NCI-H2227 (cell line): ENCODE measurements around the gene ZNF581.

ENCODE experiments used
- DNase-seq: peaks from one replicate; lab custom pipeline; 2025; ENCODE audit not compliant: unreplicated experiment; lab: John Stamatoyannopoulos, UW

The ZNF581 gene

DNA sequence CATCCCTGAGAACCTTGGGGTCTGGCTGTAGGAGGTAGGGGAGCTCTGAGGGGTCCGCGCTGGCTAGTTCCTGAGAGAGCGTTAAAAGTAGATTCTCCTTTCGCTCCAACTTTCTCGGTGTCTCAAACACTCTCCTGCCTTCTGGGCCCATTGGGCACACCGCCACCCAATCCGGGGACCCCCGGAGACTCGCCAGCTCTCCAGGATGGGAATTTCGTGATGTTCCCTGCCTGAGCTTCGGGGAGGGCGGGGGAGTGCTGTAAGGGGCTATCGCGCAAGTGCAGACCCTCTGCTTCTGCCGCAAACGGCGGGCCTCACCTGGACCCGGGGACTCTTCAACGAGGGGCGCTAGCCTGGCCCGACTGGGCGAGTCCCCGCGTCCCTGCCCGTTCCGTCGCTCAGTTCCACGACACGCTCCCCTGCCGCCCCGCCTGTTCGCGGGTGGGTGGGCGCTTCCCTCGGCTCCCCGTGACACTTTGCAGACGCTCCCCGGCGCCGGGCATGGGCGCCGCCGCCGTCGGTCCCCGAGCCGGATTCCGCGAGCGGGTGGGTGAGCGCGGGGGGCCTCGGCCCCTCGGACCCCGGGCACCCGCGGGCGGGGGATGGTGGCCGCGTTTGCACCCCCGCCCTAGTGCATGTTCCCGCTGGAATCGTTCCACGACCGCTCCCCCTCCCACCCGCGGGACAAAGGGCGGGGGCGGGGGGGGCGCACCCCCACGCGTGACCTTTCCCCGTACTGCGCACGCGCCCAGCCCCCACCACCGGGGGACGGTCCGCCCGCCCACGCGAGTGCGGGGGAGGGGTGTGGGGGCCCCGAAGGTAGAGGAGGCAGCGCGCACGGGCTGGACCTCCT is 4.5 kb downstream of the ZNF581 start, which contains the start of gene CCDC106:
CCDC106 (plus strand) TSS at position 481 of the 853 bp plus-strand sequence. CDS start 835 bp downstream, outside the sequence.
- peak; percentile 94 for DNase-seq

DNA sequence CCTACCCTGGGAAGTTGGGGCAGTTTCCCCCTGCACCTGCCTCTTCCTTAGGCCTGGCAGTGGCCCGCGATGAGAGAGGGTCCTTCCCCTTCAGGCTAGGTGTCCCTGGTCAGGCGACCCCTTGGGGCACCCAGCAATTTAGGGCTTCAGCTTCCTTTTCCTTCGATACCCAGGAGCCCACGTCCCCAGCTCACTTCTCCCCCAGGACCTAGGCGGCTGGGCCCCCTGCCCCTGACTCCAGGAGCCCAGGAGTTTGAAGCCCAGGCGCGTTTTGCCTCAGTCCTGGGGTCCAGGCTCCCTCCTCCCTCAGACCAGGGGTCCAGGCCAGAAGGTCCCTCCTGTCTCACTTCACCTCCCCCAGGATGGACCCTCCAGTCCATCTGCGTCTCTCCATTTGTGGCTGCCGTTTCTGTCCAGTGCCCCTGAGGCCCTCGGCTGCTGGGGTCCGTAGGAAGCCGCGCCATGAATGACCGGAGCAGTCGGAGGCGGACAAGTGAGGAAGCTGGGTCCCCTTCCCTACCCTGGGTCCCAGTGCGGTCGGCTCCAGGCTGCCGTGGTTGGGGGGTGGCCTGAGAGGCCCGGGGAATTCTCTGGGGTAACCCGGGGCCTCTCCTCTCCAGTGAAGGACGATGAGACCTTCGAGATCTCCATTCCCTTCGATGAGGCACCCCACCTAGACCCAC is 5.3 kb downstream of the ZNF581 start:
- no peak for DNase-seq

DNA sequence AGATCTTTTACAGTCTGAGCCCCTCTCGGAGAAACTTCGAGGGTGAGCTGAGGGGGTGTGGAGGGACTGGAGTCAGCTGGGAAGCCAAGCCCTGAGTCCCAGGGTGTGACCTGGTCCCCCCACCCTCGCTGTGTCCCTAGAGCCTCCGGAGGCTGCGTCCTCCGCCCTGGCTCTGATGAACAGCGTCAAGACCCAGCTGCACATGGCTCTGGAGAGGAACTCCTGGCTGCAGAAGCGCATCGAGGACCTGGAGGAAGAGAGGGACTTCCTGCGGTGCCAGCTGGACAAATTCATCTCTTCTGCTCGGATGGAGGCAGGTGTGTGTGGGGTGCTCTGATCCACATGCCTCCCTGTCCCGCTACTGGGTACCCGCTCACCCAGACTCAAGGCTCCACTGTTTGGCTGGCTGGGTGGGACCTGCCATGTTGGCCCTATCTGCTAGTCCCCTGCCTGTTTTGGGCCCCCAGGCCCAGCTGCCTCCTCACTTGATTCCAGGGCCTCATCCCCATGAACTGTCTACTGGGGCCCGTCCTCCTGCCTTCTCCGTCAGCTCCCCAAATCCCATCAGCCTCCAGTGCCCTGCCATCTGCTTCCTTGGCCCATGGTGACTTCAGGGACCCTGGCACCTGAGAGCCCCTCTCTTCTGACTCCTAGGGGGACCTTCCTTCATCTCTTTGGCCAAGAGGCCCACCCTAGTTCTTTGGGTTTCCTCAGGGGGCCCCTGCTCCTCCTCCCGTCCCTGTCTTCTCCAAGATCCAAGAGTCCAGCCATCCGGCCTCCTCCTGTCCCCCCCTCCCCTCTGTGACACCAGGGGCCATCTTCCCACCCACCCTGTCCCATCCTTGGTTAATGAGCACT is 6.0 kb downstream of the ZNF581 start:
- no peak for DNase-seq

DNA sequence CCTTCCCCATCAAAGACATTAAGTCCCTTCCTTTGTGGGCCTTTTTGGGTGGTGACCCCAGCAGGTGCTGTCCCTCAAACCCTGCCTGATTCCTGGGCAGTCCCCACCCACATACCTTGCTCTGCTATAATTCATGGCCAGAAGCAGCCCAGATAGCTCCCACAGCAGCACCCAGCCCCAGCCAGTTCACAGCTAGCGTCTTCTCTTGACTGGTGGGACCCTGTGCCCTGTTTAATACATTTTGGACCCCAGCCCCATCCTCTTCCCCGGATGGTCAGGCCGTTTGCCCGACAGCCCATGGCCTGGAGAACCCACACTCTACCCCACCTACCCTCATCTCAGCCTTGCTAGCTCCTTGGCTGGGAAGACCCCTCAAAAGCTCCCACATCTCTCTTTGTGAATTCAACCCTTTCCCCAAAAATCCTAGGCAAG is 6.7 kb downstream of the ZNF581 start:
- DNase-seq, result no peak

DNA sequence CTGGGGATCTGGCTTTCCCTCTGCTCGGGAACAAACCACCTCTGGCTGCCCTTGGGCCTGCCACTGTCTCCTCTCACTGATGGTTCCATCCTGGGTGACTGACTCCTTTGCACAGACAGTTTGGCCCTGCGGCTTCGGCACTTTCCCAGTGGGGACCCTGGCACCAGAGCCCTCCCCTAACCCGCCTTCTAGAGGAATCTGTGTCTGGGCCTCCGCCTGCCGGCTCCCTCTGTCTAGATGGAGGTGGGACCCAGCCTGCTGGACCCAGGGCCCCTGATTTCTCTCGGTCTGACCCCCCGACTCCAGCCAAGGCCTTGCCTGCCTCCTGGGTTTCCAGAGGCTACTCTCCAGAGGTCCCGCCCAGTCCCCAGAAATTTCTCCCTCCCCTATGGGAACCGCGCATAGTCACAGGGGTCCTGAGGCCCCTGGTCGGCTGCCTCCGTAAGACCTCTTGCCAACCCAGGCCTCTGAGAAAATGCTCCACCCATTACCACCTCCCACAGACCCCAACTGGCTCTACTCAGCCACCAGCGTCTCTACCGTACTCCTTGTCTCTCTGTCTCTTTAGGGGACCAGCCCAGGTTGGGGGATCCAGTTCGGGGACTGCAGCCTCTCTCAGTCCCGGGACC is 7.3 kb downstream of the ZNF581 start:
- DNase-seq, result no peak

DNA sequence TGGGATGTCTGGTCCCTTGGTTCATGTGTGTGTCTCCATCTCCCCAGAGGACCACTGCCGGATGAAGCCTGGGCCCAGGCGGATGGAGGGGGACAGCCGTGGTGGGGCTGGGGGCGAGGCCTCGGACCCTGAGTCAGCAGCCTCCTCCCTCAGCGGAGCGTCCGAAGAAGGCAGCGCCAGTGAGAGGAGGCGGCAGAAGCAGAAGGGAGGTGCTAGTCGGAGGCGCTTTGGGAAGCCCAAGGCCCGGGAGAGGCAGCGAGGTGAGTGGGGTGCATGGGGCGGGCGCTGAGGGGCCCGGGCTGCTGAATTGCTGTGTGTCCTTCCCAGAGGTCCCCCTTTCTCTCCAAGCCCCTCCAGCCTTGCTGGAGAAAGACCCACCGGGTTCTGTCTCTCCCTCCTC is 7.8 kb downstream of the ZNF581 start:
- no peak for DNase-seq

DNA sequence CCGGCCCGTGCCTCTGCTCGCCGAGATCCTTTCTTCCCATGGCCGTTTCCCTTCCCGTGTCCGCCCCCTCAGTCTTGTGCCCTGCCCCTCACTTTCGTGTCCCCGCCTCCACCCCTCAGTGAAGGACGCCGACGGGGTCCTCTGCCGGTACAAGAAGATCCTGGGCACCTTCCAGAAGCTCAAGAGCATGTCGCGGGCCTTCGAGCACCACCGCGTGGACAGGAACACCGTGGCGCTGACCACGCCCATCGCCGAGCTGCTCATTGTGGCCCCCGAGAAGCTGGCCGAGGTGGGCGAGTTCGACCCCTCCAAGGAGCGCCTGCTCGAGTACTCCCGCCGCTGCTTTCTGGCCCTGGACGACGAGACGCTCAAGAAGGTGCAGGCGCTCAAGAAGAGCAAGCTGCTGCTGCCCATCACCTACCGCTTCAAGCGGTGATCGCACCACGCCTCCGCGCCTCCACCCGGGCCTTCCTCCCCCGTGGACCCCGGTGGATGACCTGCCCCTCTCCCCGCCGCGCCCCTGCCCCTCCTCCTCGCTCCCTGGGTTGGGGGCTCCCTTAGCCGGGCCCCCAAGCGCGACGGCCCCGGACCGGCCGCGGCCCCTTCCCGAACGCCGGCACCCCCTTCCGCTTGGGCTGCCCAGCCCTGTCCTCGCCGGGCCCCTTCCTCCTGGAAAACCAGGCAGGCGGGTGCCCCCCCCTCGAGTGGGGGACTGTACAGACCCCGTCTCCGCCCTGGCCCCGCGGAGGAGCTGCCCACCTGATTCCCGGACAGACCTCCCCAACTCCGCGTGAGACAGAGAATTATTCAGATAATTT is 9.1 kb downstream of the ZNF581 start:
- no peak for DNase-seq

DNA sequence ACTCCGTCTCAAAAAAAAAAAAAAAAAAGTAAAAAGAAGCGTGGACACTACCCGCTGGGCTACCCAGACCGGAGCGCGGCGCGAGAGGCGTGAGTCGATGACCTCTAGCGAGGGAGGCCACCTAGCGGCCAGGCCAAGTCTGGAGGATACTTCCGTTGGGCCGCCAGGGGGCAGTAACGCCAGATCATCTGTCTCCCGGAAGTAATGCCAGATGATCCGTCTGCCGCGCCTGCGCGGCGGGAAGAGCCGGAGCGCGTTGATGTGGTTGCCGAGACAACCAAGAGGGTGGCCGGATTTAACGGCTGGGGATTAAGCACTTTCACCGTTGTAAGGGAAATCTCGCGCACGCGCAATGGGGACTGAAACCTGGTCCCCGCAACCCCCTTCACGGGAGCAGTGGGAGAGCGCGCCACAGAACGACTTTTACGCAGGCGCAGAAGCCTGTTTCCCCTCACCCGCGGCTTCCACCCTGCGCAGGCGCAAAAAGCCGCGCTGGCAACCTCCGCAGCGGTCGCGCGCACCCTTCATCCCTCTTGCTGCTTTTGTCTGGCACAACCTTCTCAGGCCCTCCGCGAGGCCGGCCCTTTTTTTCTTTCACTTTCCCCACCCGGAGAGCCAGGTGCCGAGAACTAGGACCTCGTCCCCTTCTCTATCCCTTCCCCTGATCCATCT is 10.3 kb downstream of the ZNF581 start:
- DNase-seq, result peak; percentile 100

DNA sequence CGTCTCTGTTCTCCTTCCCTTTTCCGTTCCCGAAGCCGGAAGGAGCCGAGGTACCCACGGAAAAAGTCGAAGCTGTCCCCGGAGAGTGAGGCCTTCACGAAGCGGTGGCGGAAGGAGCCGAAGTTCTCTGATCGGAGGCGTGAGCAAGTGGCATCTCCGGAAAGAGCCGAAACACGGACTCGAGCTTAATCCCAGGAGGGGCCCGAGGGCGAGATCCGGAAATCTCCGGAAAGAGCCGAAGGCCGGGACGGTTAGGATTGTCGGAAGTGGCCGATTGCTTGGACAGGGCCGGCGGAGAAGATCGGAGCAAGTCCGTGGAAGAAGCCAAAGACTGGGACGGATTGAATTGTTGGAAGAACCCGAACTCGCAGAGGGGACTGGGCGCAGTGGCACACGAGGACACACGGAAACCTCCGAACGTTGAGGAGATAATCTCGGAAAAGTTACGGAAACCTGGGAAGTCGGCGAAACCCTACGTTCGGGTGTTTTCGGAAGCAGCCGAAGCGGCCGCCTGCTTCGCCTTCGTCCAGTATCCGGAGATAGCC is 10.9 kb downstream of the ZNF581 start:
- DNase-seq, result peak; percentile 100

DNA sequence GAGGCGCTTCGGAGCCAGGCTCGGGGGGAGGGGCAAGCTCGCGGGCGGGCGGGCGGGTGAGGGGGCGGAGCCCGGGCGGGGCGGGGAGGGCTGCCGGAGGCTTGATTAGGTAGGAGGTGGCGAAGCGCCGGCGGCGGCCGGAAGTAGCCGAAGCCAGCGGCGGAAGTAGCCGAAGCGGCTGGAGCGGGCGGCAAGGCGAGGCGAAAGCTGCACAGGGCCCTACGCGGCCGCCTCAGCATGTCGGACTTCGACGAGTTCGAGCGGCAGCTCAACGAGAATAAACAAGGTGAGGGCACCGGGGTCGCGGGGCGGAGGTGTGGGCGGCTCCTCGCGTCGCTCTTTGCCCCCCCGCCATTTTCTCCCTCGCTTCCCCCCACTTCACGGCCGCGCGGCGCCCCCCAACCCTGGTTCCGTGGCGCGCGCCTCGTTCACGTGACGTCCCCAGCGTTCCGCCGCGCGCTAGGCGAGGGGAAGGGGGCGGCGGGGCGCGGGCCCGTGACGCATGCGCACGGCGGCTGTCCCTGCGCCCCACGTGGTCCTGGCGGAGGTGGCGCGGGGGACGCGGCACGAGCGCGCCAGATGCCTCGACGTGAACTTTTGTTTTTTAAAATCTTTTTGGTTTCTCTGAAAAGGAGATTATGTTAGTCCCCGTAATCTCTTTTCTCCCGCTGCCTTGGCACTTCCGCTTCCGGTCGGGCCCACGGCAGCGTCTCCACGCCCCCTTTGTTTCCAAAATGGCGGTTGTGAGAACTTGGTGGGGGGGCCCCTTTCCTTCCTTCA is 11.6 kb downstream of the ZNF581 start, which contains the start of gene U2AF2:
U2AF2 (plus strand) TSS at position 168 of the 780 bp plus-strand sequence; CDS start at position 238, 70 bp downstream.
- DNase-seq, result peak; percentile 99

DNA sequence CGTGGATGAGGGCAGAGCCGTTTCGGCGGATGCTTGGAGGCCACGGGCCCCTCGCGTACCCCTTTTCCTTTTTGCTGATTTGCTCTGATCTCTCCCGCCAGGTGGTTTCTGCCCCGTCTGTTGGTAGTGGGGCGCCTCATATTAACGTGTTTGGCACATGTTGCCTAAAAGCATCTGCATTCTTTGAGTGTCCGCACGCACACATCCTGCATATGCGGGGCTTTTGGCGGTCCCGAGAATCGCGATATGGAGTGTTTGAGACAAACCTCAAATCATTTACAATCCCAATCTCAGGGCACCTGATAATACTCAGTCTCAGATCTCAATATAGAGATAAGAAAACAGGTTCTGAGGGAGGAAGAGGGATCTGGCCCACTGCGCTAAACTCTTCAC is 12.2 kb downstream of the ZNF581 start:
- DNase-seq, result no peak

DNA sequence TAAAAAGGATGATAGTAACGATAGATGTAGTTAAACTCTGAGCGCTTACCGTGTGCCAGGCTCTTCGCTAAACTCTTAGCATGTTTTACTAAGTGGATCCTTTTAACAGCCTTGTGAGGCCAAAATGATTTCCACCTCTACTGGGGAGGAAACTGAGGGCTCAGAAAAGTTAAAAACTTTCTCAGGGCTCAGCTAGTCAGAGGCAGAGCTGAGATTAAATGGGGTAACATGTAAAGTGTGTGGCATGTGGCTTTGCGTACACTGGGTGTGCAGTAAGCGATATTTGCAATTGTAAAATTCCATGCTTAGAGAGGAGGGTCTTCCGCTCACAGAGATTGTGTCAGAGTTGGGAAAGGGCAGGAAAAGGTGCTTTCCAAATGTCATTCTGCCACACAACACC is 13.1 kb downstream of the ZNF581 start:
- no peak for DNase-seq

DNA sequence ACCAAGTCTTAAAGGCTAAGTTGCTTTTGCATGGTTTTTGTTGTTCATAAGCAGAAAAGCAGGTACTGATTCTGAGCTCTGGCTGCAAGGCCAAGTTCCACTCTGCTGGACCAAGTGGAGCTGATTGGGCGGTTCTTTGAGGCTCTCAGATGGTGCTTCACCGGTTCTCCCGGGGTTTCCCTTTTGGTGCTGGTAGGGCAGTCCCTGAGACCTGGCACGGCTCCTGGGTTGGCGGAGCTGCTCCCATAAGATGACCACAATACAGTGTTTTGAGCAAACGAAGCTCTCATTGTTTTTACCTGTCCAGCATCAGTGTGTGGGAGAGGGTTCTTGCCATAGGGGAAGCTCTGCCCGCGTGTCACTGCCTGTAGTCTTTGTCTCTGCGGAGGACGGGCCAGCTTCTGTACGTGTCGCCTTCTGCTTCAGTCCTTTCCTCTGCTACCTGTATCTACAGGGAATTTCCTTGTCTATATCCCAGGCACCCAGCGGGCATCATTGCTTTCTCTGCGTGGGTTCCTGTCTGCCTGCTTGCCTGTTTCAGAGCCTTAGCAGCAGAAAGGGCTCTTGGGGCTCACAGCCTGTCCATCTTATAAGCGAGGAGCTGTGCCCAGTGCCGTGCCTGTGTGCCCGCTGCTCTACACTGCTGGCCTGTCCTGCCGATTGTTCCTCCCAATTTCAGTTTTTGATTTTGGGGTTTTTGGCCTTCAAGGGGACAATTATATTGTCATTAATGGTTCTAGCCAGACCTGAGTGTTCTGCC is 13.7 kb downstream of the ZNF581 start:
- no peak for DNase-seq

DNA sequence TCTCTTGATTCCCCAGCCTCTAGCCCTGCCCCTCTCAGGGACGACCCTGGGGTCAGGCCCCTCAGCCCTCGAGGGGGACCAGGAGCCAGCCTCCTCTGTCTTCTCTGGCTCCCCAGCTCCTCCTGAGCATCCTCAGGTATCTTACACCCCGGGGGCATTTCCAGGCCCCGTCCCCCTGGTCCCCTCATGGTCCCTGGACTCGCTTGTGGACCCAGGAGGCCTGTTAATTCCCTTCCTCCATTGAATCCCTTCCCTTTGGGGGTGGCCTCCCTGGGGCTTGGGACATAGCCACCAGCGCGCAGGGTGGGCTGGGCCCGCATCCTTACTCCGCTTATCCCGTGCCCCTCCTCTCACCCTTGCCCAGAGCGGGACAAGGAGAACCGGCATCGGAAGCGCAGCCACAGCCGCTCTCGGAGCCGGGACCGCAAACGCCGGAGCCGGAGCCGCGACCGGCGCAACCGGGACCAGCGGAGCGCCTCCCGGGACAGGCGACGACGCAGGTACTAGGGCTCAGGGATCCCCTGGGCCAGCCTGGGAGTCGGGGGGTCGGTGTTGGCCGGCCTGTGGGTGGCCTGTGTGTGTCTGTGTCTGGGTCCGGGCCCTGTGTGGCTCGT is 15.5 kb downstream of the ZNF581 start:
- no peak for DNase-seq

DNA sequence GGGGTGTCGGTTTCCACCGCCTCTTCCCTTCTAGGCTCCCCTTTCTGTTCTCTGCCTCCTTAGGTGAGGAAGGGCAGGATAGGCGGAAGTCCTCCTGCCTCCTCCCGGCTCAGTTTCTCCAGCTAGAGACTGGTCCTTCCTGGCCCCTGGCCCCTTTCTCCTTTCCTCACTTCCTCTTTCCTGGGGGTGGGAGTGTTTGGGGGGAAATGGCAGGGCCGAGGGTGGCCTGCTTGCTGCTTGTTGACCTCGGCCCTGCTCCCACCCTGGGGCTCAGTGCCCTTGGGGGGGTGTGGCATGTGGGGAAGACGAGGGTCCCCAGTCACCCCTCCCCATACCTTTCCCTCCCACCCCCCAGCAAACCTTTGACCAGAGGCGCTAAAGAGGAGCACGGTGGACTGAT is 16.4 kb downstream of the ZNF581 start:
- DNase-seq, result no peak

DNA sequence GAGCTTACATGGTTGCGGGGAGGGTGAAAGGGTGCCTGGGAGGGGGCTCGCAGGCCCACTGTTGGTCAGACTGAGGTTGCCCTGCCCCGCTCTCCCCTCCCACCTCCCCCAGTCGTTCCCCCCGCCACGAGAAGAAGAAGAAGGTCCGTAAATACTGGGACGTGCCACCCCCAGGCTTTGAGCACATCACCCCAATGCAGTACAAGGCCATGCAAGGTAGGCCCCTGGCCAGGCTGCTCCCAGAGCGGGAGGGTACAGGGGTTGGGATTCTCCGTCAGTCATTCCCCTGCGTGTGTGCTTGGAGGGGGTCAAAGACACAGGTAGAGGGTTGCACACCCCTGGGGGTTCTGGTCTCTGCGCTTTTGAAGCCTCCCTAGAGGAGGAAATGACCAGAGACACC is 17.0 kb downstream of the ZNF581 start:
- DNase-seq, result no peak

DNA sequence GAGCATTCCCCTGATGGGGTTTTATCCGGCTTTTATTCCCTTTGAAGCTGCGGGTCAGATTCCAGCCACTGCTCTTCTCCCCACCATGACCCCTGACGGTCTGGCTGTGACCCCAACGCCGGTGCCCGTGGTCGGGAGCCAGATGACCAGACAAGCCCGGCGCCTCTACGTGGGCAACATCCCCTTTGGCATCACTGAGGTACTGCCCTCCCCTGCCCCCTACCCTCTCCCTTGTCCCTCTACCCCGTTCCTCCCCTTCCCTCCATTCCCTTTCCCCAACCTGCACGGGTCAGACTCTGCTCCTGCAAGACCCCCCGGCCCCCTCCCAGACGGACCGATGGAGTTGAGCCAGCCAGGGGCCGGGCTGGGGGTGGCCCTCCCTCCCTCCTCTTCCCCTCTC is 17.5 kb downstream of the ZNF581 start:
- DNase-seq, result no peak
